C4-2B (cell line): Measurements from ENCODE around the gene PPP5C.

Experiments
- ZFX ChIP-seq: fragments of 450-650 bp; IDR thresholded peaks from 2 replicates; pipeline ENCODE4 v1.6.1; 2017
- TF ChIP-seq, protein P1 (sequence below): fragments of 450-650 bp; conservative IDR thresholded peaks from 2 replicates; pipeline ENCODE4 v1.5.1; 2017; ENCODE audit warnings: mild to moderate bottlenecking

- TF ChIP-seq, protein P1, sequence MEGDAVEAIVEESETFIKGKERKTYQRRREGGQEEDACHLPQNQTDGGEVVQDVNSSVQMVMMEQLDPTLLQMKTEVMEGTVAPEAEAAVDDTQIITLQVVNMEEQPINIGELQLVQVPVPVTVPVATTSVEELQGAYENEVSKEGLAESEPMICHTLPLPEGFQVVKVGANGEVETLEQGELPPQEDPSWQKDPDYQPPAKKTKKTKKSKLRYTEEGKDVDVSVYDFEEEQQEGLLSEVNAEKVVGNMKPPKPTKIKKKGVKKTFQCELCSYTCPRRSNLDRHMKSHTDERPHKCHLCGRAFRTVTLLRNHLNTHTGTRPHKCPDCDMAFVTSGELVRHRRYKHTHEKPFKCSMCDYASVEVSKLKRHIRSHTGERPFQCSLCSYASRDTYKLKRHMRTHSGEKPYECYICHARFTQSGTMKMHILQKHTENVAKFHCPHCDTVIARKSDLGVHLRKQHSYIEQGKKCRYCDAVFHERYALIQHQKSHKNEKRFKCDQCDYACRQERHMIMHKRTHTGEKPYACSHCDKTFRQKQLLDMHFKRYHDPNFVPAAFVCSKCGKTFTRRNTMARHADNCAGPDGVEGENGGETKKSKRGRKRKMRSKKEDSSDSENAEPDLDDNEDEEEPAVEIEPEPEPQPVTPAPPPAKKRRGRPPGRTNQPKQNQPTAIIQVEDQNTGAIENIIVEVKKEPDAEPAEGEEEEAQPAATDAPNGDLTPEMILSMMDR = no peak
- no peak for TF ChIP-seq ZFX
Measured at GRCh38 chr19:46368116-46368515, 21.2 kb downstream of the PPP5C start.
